HG03159 (cell line): ENCODE results near the gene CD34.
"Not testable (repeated sequence)": the region's sequence is repeated elsewhere in the genome, so short reads cannot be mapped to it uniquely, and the experiment has no call there.

Experiments used
- ATAC-seq: cut with Tn5 transposase; IDR thresholded peaks from one replicate; pipeline ENCODE4 v1.9.1; 2021; ENCODE audit warnings: mild to moderate bottlenecking, moderate library complexity; ENCODE audit not compliant: unreplicated experiment

The CD34 gene

GRCh38 chr1:207910591-207911354, at the start of gene CD34:
Gene CD34 (minus strand): TSS chr1:207911125. CDS start chr1:207911080, 45 bp downstream.
- ATAC-seq: no peak

- ATAC-seq: no peak
These were observed 49.4 kb upstream of the CD34 start for GRCh38 chr1:207960346-207960745.

GRCh38 chr1:207959910-207960309, 49.0 kb upstream of the CD34 start:
- ATAC-seq: no peak

- ATAC-seq: no peak
These were observed 48.4 kb upstream of the CD34 start for GRCh38 chr1:207959141-207959825.

GRCh38 chr1:207958376-207959139, 47.6 kb upstream of the CD34 start:
- no peak for ATAC-seq

GRCh38 chr1:207956986-207957385, 46.1 kb upstream of the CD34 start:
- no peak for ATAC-seq

GRCh38 chr1:207954104-207954503, 43.2 kb upstream of the CD34 start:
- no peak for ATAC-seq

GRCh38 chr1:207952617-207953542, 42.0 kb upstream of the CD34 start:
- ATAC-seq: no peak

GRCh38 chr1:207951652-207952051, 40.7 kb upstream of the CD34 start:
- no peak for ATAC-seq

GRCh38 chr1:207950750-207951149, 39.8 kb upstream of the CD34 start:
- ATAC-seq: no peak

GRCh38 chr1:207949571-207950195, 38.8 kb upstream of the CD34 start:
- no peak for ATAC-seq

GRCh38 chr1:207948536-207949250, 37.8 kb upstream of the CD34 start:
- no peak for ATAC-seq

GRCh38 chr1:207946756-207947155, 35.8 kb upstream of the CD34 start:
- ATAC-seq: no peak

GRCh38 chr1:207944571-207944970, 33.6 kb upstream of the CD34 start:
- ATAC-seq: no peak

GRCh38 chr1:207942337-207942741, 31.4 kb upstream of the CD34 start:
- not testable (repeated sequence) for ATAC-seq

GRCh38 chr1:207941665-207942064, 30.7 kb upstream of the CD34 start:
- ATAC-seq: no peak

- ATAC-seq: no peak
These were observed 27.1 kb upstream of the CD34 start for GRCh38 chr1:207938016-207938415.

GRCh38 chr1:207937204-207937603, 26.3 kb upstream of the CD34 start:
- no peak for ATAC-seq

GRCh38 chr1:207935166-207935583, 24.2 kb upstream of the CD34 start:
- peak; percentile 97 for ATAC-seq
